GM21447 (cell line): ENCODE data around the gene COP1.

Source experiments
- ATAC-seq: cut with Tn5 transposase; IDR thresholded peaks from one replicate; pipeline ENCODE4 v1.9.1; 2021; ENCODE audit not compliant: unreplicated experiment

COP1 gene

GRCh38 chr1:175902281-175902680 lies 304.8 kb downstream of the COP1 start:
- ATAC-seq = no peak

- no peak for ATAC-seq
These were observed 305.8 kb downstream of the COP1 start for GRCh38 chr1:175901076-175901836.

- ATAC-seq = no peak
These were observed 306.9 kb downstream of the COP1 start for GRCh38 chr1:175900171-175900570.

GRCh38 chr1:175895966-175896365 lies 311.1 kb downstream of the COP1 start:
- no peak for ATAC-seq
